A549 (cell line): ENCODE measurements around the gene PSMD12.

Experiments
- CHD2 ChIP-seq: fragments of 150-350 bp; IDR thresholded peaks from 2 replicates; pipeline ENCODE4 v1.6.1; 2014; ENCODE audit warnings: low read length; ENCODE audit not compliant: partially characterized antibody
- CTCF ChIP-seq: fragments of >200 bp; sonication (Bioruptor Twin); formaldehyde crosslinking; IDR thresholded peaks from 3 replicates; pipeline ENCODE4 v1.5.1; 2016
- EP300 ChIP-seq, 2 experiments: fragments of >200 bp; sonication (Bioruptor Twin); formaldehyde crosslinking; IDR thresholded peaks; 2 replicates in 1 of 2; 3 replicates in 1 of 2; pipeline ENCODE4 v1.6.1; 2016 to 2017
- HOXA7 ChIP-seq: fragments of 250-450 bp; sonication (Bioruptor Pico); IDR thresholded peaks from 2 replicates; pipeline ENCODE4 v1.5.0; 2020; ENCODE audit warnings: mild to moderate bottlenecking, moderate library complexity
- KDM1A ChIP-seq: fragments of 200-600 bp; sonication (generic); IDR thresholded peaks from 2 replicates; pipeline ENCODE4 v1.6.1; 2016; ENCODE audit warnings: low read depth, mild to moderate bottlenecking
- MYC ChIP-seq: IDR thresholded peaks from 2 replicates; pipeline ENCODE4 v1.6.1; 2012; ENCODE audit warnings: mild to moderate bottlenecking, inconsistent platforms, low read length, improper control_type of control experiment, borderline replicate concordance
- NFE2L2 ChIP-seq: fragments of 150-350 bp; conservative IDR thresholded peaks from 2 replicates; pipeline ENCODE4 v1.6.1; 2014; ENCODE audit warnings: low read length
- POLR2A ChIP-seq: IDR thresholded peaks from 2 replicates; pipeline ENCODE4 v1.6.1; 2012; ENCODE audit warnings: mild to moderate bottlenecking, low read length
- RAD21 ChIP-seq, 2 experiments: fragments of >200 bp in 1 of 2; sonication (Bioruptor Twin) in 1 of 2; formaldehyde crosslinking in 1 of 2; IDR thresholded peaks in 1 of 2; conservative IDR thresholded peaks in 1 of 2; 2 replicates in 1 of 2; 3 replicates in 1 of 2; pipeline ENCODE4 v1.6.1; 2012 to 2018; ENCODE audit warnings: inconsistent platforms in 1 of 2
- RCOR1 ChIP-seq: fragments of 150-350 bp; IDR thresholded peaks from 2 replicates; pipeline ENCODE4 v1.6.1; 2014; ENCODE audit warnings: antibody characterized with exemption, low read length, low read depth
- SREBF2 ChIP-seq: fragments of 450-650 bp; IDR thresholded peaks from 2 replicates; pipeline ENCODE4 v1.6.1; 2014; ENCODE audit warnings: mild to moderate bottlenecking, moderate library complexity
- USF2 ChIP-seq: fragments of 450-650 bp; IDR thresholded peaks from 2 replicates; pipeline ENCODE4 v1.6.1; 2014; ENCODE audit warnings: antibody characterized with exemption
- TF ChIP-seq, protein P1 (sequence below): IDR thresholded peaks from 2 replicates; pipeline ENCODE4 v1.6.1; 2012; ENCODE audit warnings: low read depth, borderline replicate concordance

DNA sequence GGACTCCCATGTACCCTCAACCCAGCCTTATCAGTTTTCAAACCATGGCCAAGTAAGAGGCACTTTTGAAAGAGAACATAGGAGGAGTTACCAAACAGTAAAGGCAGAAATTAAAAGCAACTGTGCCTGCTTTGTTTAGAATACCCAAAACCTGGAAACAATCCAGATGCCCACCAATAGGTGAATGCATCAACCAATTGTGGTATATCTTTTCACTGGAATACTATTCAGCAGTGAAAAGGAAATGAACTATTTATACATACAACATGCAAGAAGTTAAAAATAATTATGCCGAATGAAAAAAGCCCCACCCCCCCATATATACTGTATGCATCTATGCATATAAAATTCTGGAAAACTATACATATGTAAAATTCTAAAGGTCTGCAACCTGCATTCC, 47.8 kb upstream of the PSMD12 start:
- TF ChIP-seq HOXA7 (CRISPR knock-in tag) (no peak), CTCF (no peak), RCOR1 (no peak), SREBF2 (no peak), USF2 (no peak), CHD2 (no peak), POLR2A (no peak), RAD21 (conservative IDR thresholded peaks at IDR 0.05 in 1 of 2, IDR thresholded peaks at IDR 0.05 in 1 of 2) (no peak), KDM1A (0 out of 2 replicates have a peak, but pooled peaks have one; percentile 50), EP300 (IDR thresholded peaks at IDR 0.05) (no peak), MYC (no peak), NFE2L2 (no peak)
- TF ChIP-seq, protein P1, sequence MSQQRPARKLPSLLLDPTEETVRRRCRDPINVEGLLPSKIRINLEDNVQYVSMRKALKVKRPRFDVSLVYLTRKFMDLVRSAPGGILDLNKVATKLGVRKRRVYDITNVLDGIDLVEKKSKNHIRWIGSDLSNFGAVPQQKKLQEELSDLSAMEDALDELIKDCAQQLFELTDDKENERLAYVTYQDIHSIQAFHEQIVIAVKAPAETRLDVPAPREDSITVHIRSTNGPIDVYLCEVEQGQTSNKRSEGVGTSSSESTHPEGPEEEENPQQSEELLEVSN: no peak
